HEK293 (cell line): ENCODE measurements around the gene MPG.

ENCODE experiments used
- CTCF ChIA-PET: fragments of 350-600 bp; formaldehyde crosslinking; extraction: SDS; loops from one replicate; lab custom pipeline; 2021; ENCODE audit warnings: antibody characterized with exemption; lab: Yijun Ruan, JAX
- POLR2A ChIA-PET: fragments of 300-600 bp; formaldehyde crosslinking; extraction: SDS; loops from one replicate; lab custom pipeline; 2020; ENCODE audit warnings: antibody characterized with exemption, inconsistent platforms; lab: Yijun Ruan, JAX
- H3K27ac ChIP-seq: fragments of 200-500 bp; sonication (Bioruptor generic); 2 replicates; pipeline ENCODE4 v1.5.1; 2014; ENCODE audit warnings: low read depth, low read length, control low read depth, inconsistent platforms; ENCODE audit errors: extremely low read depth
- H3K36me3 ChIP-seq, 2 experiments: fragments of 200-500 bp in 1 of 2; sonication (Bioruptor generic) in 1 of 2; 1 replicate in 1 of 2; 2 replicates in 1 of 2; pipeline ENCODE4 v1.5.1; 2014 to 2017; ENCODE audit warnings: inconsistent platforms in 2 of 2, low read length in 2 of 2; ENCODE audit not compliant: control insufficient read depth in 2 of 2, insufficient read depth in 1 of 2
- H3K4me1 ChIP-seq: fragments of 200-500 bp; sonication (Bioruptor generic); 2 replicates; pipeline ENCODE4 v1.5.1; 2014; ENCODE audit warnings: mild to moderate bottlenecking, low read length, inconsistent platforms; ENCODE audit not compliant: control insufficient read depth, insufficient read depth
- H3K4me3 ChIP-seq: 2 replicates; pipeline ENCODE4 v1.5.1; 2011; ENCODE audit warnings: low read depth, mild to moderate bottlenecking, control low read depth, low read length, moderate library complexity
- H3K9me3 ChIP-seq: fragments of 200-500 bp; sonication (Bioruptor generic); 2 replicates; pipeline ENCODE4 v1.5.1; 2014; ENCODE audit warnings: low read depth, low read length, inconsistent platforms; ENCODE audit not compliant: control insufficient read depth, insufficient read depth
- GFI1B ChIP-seq: fragments of 450-650 bp; formaldehyde crosslinking; IDR thresholded peaks from 2 replicates; pipeline ENCODE4 v1.5.1; 2016; ENCODE audit warnings: missing biosample characterization, missing genetic modification characterization
- MZF1 ChIP-seq: fragments of 450-650 bp; formaldehyde crosslinking; IDR thresholded peaks from 2 replicates; pipeline ENCODE4 v1.5.1; 2017; ENCODE audit warnings: missing biosample characterization, missing genetic modification characterization, borderline replicate concordance
- PRDM2 ChIP-seq: fragments of 450-650 bp; formaldehyde crosslinking; IDR thresholded peaks from 2 replicates; pipeline ENCODE4 v1.5.1; 2016; ENCODE audit warnings: missing biosample characterization, missing genetic modification characterization, borderline replicate concordance
- SALL2 ChIP-seq: fragments of 450-650 bp; formaldehyde crosslinking; IDR thresholded peaks from 2 replicates; pipeline ENCODE4 v1.5.0; 2017; ENCODE audit warnings: missing biosample characterization, mild to moderate bottlenecking, missing genetic modification characterization, borderline replicate concordance
- ZBTB7A ChIP-seq: fragments of 450-650 bp; formaldehyde crosslinking; IDR thresholded peaks from 2 replicates; pipeline ENCODE4 v1.5.1; 2016; ENCODE audit warnings: low read depth, missing biosample characterization, missing genetic modification characterization
- ZNF140 ChIP-seq: fragments of 450-650 bp; formaldehyde crosslinking; IDR thresholded peaks from 2 replicates; pipeline ENCODE4 v1.5.1; 2016; ENCODE audit warnings: missing biosample characterization, missing genetic modification characterization
- ZNF2 ChIP-seq: fragments of 450-650 bp; formaldehyde crosslinking; IDR thresholded peaks from 2 replicates; pipeline ENCODE4 v1.5.1; 2016; ENCODE audit warnings: missing biosample characterization, missing genetic modification characterization
- ZNF341 ChIP-seq: fragments of 450-650 bp; formaldehyde crosslinking; IDR thresholded peaks from 2 replicates; pipeline ENCODE4; 2016; ENCODE audit warnings: low read depth, missing biosample characterization, missing genetic modification characterization
- ZNF366 ChIP-seq: fragments of 450-650 bp; formaldehyde crosslinking; conservative IDR thresholded peaks from 2 replicates; pipeline ENCODE4 v1.5.1; 2016; ENCODE audit warnings: missing biosample characterization, missing genetic modification characterization
- ZNF658 ChIP-seq: fragments of 450-650 bp; formaldehyde crosslinking; IDR thresholded peaks from 2 replicates; pipeline ENCODE4; 2016; ENCODE audit warnings: missing biosample characterization, missing genetic modification characterization
- ZNF830 ChIP-seq: fragments of 450-650 bp; IDR thresholded peaks from 2 replicates; pipeline ENCODE4 v1.5.0; 2018; ENCODE audit warnings: missing biosample characterization, missing genetic modification characterization, low read depth, mild to moderate bottlenecking, moderate library complexity
- ZSCAN30 ChIP-seq: fragments of 450-650 bp; IDR thresholded peaks from 2 replicates; pipeline ENCODE4 v1.5.1; 2018; ENCODE audit warnings: missing biosample characterization, mild to moderate bottlenecking, missing genetic modification characterization, moderate library complexity
- TF ChIP-seq, protein P1 (sequence below): fragments of 450-650 bp; formaldehyde crosslinking; IDR thresholded peaks from 2 replicates; pipeline ENCODE4 v1.5.1; 2016; ENCODE audit warnings: missing biosample characterization, missing genetic modification characterization
- TF ChIP-seq, protein P2 (sequence below): fragments of 450-650 bp; formaldehyde crosslinking; IDR thresholded peaks from 2 replicates; pipeline ENCODE4 v1.5.1; 2017; ENCODE audit warnings: missing biosample characterization, missing genetic modification characterization

MPG gene

GRCh38 chr16:63998-64913, 13.8 kb upstream of the MPG start (continued):
- TF ChIP-seq, protein P1, sequence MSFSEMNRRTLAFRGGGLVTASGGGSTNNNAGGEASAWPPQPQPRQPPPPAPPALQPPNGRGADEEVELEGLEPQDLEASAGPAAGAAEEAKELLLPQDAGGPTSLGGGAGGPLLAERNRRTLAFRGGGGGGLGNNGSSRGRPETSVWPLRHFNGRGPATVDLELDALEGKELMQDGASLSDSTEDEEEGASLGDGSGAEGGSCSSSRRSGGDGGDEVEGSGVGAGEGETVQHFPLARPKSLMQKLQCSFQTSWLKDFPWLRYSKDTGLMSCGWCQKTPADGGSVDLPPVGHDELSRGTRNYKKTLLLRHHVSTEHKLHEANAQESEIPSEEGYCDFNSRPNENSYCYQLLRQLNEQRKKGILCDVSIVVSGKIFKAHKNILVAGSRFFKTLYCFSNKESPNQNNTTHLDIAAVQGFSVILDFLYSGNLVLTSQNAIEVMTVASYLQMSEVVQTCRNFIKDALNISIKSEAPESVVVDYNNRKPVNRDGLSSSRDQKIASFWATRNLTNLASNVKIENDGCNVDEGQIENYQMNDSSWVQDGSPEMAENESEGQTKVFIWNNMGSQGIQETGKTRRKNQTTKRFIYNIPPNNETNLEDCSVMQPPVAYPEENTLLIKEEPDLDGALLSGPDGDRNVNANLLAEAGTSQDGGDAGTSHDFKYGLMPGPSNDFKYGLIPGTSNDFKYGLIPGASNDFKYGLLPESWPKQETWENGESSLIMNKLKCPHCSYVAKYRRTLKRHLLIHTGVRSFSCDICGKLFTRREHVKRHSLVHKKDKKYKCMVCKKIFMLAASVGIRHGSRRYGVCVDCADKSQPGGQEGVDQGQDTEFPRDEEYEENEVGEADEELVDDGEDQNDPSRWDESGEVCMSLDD (tag by site-specific recombination) = no peak
- no peak for TF ChIP-seq ZSCAN30 (tag by site-specific recombination)
- TF ChIP-seq, all 188 proteins: peak for 3

DNA sequence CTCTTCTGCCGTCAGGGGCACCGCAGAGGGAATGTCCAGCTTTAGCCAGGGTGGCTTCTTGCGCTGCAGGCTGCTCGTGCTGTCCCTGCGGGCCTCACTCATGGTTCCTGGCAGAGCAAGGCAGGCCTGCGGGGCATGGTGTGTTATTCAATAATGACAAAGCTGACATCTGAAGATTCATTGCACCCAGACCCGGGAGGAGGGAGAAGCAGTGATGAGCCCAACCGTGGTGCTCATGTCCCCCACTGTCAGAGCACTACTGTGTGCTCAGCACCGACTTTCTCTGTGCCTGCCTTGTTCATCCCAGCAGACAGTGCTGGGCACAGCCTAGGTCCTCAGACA, 13.1 kb upstream of the MPG start:
- POLR2A ChIA-PET = interaction anchor here (0.8 to 1.8 kb wide), 2 partner anchors 12 to 23 kb away, joined by 3 to 13 read pairs; partner anchors contain the start of genes POLR3K and SNRNP25
- CTCF ChIA-PET = interaction anchor here (0.9 to 6.3 kb wide), 16 partner anchors 8 to 431 kb away, joined by 3 to 245 read pairs (median 7); partner anchors contain the start of genes HBQ1, POLR3K and SNRNP25
- Histone ChIP-seq H3K36me3 (peaks cover 0 to 39% of the 10 kb centered on the region in 2 experiments; a peak in 1 of 3 replicates), H3K27ac (no peak overlapping the region), H3K4me3 (no peak overlapping the region), H3K9me3 (no peaks in the 10 kb centered on the region), H3K4me1 (no peaks in the 10 kb centered on the region)
- TF ChIP-seq ZNF140 (tag by site-specific recombination) (no peak), ZNF2 (tag by site-specific recombination) (no peak), ZNF658 (tag by site-specific recombination) (no peak), MZF1 (tag by site-specific recombination) (no peak), ZNF366 (no peak), ZNF341 (tag by site-specific recombination) (no peak), ZNF830 (tag by site-specific recombination) (no peak), ZBTB7A (tag by site-specific recombination) (no peak), PRDM2 (no peak), SALL2 (tag by site-specific recombination) (no peak), GFI1B (tag by site-specific recombination) (no peak)
- TF ChIP-seq, protein P2, sequence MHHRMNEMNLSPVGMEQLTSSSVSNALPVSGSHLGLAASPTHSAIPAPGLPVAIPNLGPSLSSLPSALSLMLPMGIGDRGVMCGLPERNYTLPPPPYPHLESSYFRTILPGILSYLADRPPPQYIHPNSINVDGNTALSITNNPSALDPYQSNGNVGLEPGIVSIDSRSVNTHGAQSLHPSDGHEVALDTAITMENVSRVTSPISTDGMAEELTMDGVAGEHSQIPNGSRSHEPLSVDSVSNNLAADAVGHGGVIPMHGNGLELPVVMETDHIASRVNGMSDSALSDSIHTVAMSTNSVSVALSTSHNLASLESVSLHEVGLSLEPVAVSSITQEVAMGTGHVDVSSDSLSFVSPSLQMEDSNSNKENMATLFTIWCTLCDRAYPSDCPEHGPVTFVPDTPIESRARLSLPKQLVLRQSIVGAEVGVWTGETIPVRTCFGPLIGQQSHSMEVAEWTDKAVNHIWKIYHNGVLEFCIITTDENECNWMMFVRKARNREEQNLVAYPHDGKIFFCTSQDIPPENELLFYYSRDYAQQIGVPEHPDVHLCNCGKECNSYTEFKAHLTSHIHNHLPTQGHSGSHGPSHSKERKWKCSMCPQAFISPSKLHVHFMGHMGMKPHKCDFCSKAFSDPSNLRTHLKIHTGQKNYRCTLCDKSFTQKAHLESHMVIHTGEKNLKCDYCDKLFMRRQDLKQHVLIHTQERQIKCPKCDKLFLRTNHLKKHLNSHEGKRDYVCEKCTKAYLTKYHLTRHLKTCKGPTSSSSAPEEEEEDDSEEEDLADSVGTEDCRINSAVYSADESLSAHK (tag by site-specific recombination) = no peak
